SU-DHL-6 (cell line): ENCODE data around the gene EVI5.

Experiments used
- EZH2phosphoT487 ChIP-seq: fragments of 200-600 bp; sonication (generic), shearing (Covaris generic); conservative IDR thresholded peaks from 2 replicates; pipeline ENCODE4 v1.6.1; 2018; ENCODE audit warnings: mild to moderate bottlenecking, antibody characterized with exemption, low read length, moderate library complexity, mixed read lengths
- TF ChIP-seq, protein P1 (sequence below): fragments of 200-600 bp; sonication (generic); IDR thresholded peaks from one replicate; pipeline ENCODE4 v1.5.1; 2017; ENCODE audit warnings: antibody characterized with exemption, mild to moderate bottlenecking, low read length, moderate library complexity; ENCODE audit not compliant: insufficient read depth, poor library complexity, severe bottlenecking

DNA sequence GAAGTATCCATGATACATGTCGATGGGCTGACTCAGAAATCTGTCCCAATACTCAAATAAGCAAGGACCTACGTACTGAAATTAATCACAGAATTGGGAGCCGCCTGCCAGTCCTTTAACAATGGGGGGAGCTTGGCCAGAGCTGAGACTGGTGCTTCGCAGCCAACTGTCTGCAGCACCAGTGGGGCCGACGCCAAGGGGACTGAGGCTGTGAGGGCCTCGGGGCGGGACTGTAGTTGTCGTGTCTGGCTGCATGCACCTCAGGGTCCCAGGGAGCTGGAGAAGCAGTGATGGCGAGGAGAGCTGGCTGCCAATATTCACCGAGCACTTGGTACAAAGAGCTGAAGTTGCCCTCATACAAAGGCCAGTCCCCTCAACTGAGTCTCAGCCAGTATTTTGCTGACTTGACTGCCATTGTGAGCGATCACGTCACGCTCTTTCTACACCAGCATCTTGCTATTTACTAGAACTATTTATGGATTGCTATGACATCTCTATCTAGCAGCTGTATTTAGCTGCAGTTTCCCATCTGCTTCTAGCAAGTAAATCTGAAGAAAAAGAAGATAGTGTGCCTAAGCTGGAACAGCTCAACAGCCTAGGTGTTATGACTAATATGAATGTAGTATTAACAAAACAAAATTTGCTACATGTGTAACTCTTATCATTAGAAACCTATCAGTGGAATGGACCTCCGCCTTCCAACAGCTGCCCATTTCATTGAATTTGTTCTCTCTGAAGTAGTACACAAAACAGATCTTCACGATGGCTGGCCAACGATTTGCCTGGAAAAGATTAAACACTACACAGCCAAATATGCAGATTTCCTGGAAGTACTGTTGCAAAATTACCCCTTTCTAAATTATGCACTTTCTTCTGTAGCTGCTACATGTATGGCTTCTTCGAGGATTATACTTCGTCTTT, 29.1 kb downstream of the EVI5 start:
- TF ChIP-seq, protein P1, sequence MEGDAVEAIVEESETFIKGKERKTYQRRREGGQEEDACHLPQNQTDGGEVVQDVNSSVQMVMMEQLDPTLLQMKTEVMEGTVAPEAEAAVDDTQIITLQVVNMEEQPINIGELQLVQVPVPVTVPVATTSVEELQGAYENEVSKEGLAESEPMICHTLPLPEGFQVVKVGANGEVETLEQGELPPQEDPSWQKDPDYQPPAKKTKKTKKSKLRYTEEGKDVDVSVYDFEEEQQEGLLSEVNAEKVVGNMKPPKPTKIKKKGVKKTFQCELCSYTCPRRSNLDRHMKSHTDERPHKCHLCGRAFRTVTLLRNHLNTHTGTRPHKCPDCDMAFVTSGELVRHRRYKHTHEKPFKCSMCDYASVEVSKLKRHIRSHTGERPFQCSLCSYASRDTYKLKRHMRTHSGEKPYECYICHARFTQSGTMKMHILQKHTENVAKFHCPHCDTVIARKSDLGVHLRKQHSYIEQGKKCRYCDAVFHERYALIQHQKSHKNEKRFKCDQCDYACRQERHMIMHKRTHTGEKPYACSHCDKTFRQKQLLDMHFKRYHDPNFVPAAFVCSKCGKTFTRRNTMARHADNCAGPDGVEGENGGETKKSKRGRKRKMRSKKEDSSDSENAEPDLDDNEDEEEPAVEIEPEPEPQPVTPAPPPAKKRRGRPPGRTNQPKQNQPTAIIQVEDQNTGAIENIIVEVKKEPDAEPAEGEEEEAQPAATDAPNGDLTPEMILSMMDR, result no peak
- no peak for TF ChIP-seq EZH2phosphoT487
